Measurements from ENCODE around the gene DNAJC21.

DNA sequence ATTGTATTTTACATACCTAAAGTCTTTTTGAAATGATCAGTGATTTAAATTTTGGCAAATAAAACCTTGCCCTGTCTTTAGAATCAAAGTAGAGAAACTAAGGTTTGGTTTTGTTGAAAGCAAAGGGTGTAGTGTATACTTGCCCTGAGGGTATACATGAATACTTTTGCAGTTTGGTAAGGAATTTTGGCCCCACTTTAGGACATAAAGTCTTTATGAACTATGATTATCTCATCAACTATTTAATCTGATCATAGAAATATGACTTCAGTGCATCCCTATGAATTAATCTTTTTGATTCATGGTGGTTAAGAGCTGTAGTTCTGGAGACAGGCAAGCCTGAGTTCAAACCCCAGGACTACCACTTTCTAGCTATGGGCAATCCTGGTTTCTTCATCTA lies 31.7 kb upstream of the DNAJC21 start:
- TF ChIP-seq EZH2 (IDR thresholded peaks at IDR 0.05; ENCODE audit: borderline replicate concordance, low read length) = no peak
- no peak for TF ChIP-seq CTCF (IDR thresholded peaks at IDR 0.05; ENCODE audit: low read length)
